ENCODE results near the gene GRHL1. TPM values are rescaled to one million over a fixed set of nuclear protein-coding genes. Genes with fewer than 3 reads are reported as not detected.

The GRHL1 gene
- total and polyA plus RNA-seq, 2 of the 8 experiments (the other 6 are each of a cell fraction or from before 2014, with no cell fraction given): 1.3 to 3.6 TPM

GRCh38 chr2:9941196-9941995 lies 10.1 kb upstream of the GRHL1 start:
- CTCF ChIA-PET (ENCODE audit: partially characterized antibody): interaction anchor here (0.8 to 4.1 kb wide), 6 partner anchors 9 to 172 kb away, joined by 3 to 25 read pairs (median 3); partner anchors contain the start of gene TAF1B
- Histone ChIP-seq H2AK5ac (ENCODE audit: low read depth, low read length) (no peak overlapping the region), H3K23ac (ENCODE audit: insufficient read length) (no peak overlapping the region), H2BK5ac (ENCODE audit: low read depth, low read length) (no peak overlapping the region), H2AFZ (ENCODE audit: low read length) (no peak overlapping the region), H4K5ac (ENCODE audit: insufficient read length, low read depth, low read length) (no peak overlapping the region), H4K8ac (ENCODE audit: extremely low read depth, insufficient read depth, low read length) (no peak overlapping the region), H3K27me3 (replicated peaks in 1 of 4; ENCODE audit: control insufficient read depth in 3 of 4, extremely low read depth in 1 of 4, insufficient read depth in 3 of 4, low read length in 3 of 4) (no peaks in the 10 kb centered on the region; a peak in 1 of 7 replicates), H3K4me3 (ENCODE audit: extremely low read depth in 1 of 4, insufficient read depth in 2 of 4, low read depth in 3 of 4, low read length in 4 of 4) (no peak overlapping the region), H2BK120ac (replicated peaks; ENCODE audit: low read depth, low read length) (no peak overlapping the region), H3K9me3 (ENCODE audit: insufficient read depth in 2 of 2, low read depth in 1 of 2, low read length in 1 of 2) (no peaks in the 10 kb centered on the region), H3K27ac (ENCODE audit: low read depth, low read length) (no peak overlapping the region), H4K20me1 (replicated peaks in 1 of 2; ENCODE audit: control insufficient read depth in 1 of 2, insufficient read depth in 2 of 2, low read length in 2 of 2) (no peaks in the 10 kb centered on the region), H3K56ac (replicated peaks; ENCODE audit: insufficient read length, low read depth, low read length) (no peak overlapping the region), H3K4me1 (replicated peaks in 1 of 4; ENCODE audit: control insufficient read depth in 3 of 4, insufficient read depth in 4 of 4, low read length in 3 of 4) (peaks cover 0 to 4% (median 0%) of the 10 kb centered on the region in 4 experiments; a peak in 2 of 7 replicates), H3K4me2 (ENCODE audit: insufficient read depth in 1 of 2, low read depth in 2 of 2, low read length in 2 of 2) (peak overlapping the region in 1 of 2 experiments; percentile 13; a peak in 1 of 4 replicates), H2BK15ac (ENCODE audit: low read length) (no peak overlapping the region; the same call in 1 of the 2 replicates), H3K18ac (ENCODE audit: extremely low read depth, low read length) (no peak overlapping the region), H3K14ac (ENCODE audit: insufficient read length) (no peak overlapping the region), H3K4ac (replicated peaks; ENCODE audit: insufficient read length, low read depth, low read length) (no peak overlapping the region), H4K91ac (replicated peaks; ENCODE audit: insufficient read length, low read length) (no peak overlapping the region), H3K79me2 (ENCODE audit: control insufficient read depth in 1 of 2, insufficient read depth in 2 of 2, low read length in 2 of 2) (no peaks in the 10 kb centered on the region), H3K9ac (replicated peaks in 1 of 4; ENCODE audit: extremely low read depth in 1 of 4, low read depth in 3 of 4, low read length in 3 of 4) (no peak overlapping the region), H2BK12ac (ENCODE audit: low read depth, low read length) (no peak overlapping the region), H3K23me2 (ENCODE audit: low read depth, low read length) (no peaks in the 10 kb centered on the region), H3K79me1 (ENCODE audit: low read depth, low read length) (no peaks in the 10 kb centered on the region), H2BK20ac (ENCODE audit: low read length) (peak overlapping the region; percentile 13; the same call in 1 of the 2 replicates), H3K36me3 (ENCODE audit: control insufficient read depth in 2 of 4, insufficient read depth in 4 of 4, low read length in 3 of 4) (no peaks in the 10 kb centered on the region)
- WGBS, 2 experiments (ENCODE audit: extremely low coverage in 1 of 2, insufficient coverage in 1 of 2, insufficient read length in 1 of 2, insufficient replicate concordance in 2 of 2, low coverage in 1 of 2, low lambda C conversion rate in 2 of 2, missing lambda C conversion rate in 1 of 2): 78% methylated on average over 12 of the region's 13 CpGs; no CpG with 5 or more reads in 1 of the 2 experiments
- no peak for FAIRE-seq
- TF ChIP-seq CHD2 (IDR thresholded peaks at IDR 0.05; ENCODE audit: low read length) (no peak), CREB1 (IDR thresholded peaks at IDR 0.05) (no peak), RBBP5 (IDR thresholded peaks at IDR 0.05; ENCODE audit: borderline replicate concordance, low read depth, low read length) (no peak), TBP (IDR thresholded peaks at IDR 0.05; ENCODE audit: low read depth, low read length) (no peak), PHF8 (conservative IDR thresholded peaks at IDR 0.05; ENCODE audit: low read depth, low read length) (no peak), SP2 (IDR thresholded peaks at IDR 0.05; ENCODE audit: low read length) (no peak), HDAC2 (IDR thresholded peaks at IDR 0.05; ENCODE audit: borderline replicate concordance in 1 of 2, low read depth in 2 of 2, low read length in 2 of 2) (no peak), ASH2L (IDR thresholded peaks at IDR 0.05; ENCODE audit: low read length) (no peak), POLR2AphosphoS5 (IDR thresholded peaks at IDR 0.05; ENCODE audit: low read depth, low read length) (no peak)
- DNase-seq (ENCODE audit: low read depth in 1 of 2, low spot score in 2 of 2): peak in 1 of 2 experiments; percentile 50
- POLR2A ChIA-PET (ENCODE audit: partially characterized antibody): interaction anchor here (0.9 to 1.0 kb wide), 2 partner anchors 64 to 110 kb away, joined by 3 read pairs; no protein-coding TSS in a partner anchor

Data from H1 (cell line).